Right renal cortex interstitium (tissue), 3 donors: ENCODE measurements around the gene USP3. TPM values are rescaled to one million over a fixed set of nuclear protein-coding genes. Genes with fewer than 3 reads are reported as not detected.
A peak's percentile ranks its signal among the peaks of the same experiment; 100 is the strongest.

ENCODE experiments used
- DNase-seq, 3 donors: peaks; one replicate each; pipeline ENCODE4 v3.0.0-alpha.2; 2013; ENCODE audit warnings: low read depth in 3 of 3, low spot score in 2 of 3
- polyA plus RNA-seq, 3 donors: library from polyadenylated mRNA; unstranded; fragments of 120-200 nt; gene quantifications; one replicate each; pipeline ENCODE4 v1.2.1, GENCODE V29; 2013; ENCODE audit not compliant: insufficient read length in 3 of 3

The USP3 gene, protein sequence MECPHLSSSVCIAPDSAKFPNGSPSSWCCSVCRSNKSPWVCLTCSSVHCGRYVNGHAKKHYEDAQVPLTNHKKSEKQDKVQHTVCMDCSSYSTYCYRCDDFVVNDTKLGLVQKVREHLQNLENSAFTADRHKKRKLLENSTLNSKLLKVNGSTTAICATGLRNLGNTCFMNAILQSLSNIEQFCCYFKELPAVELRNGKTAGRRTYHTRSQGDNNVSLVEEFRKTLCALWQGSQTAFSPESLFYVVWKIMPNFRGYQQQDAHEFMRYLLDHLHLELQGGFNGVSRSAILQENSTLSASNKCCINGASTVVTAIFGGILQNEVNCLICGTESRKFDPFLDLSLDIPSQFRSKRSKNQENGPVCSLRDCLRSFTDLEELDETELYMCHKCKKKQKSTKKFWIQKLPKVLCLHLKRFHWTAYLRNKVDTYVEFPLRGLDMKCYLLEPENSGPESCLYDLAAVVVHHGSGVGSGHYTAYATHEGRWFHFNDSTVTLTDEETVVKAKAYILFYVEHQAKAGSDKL
- polyA plus RNA-seq = 10 to 100 TPM; 36.9 to 37.5 (median 37.4) TPM

DNA sequence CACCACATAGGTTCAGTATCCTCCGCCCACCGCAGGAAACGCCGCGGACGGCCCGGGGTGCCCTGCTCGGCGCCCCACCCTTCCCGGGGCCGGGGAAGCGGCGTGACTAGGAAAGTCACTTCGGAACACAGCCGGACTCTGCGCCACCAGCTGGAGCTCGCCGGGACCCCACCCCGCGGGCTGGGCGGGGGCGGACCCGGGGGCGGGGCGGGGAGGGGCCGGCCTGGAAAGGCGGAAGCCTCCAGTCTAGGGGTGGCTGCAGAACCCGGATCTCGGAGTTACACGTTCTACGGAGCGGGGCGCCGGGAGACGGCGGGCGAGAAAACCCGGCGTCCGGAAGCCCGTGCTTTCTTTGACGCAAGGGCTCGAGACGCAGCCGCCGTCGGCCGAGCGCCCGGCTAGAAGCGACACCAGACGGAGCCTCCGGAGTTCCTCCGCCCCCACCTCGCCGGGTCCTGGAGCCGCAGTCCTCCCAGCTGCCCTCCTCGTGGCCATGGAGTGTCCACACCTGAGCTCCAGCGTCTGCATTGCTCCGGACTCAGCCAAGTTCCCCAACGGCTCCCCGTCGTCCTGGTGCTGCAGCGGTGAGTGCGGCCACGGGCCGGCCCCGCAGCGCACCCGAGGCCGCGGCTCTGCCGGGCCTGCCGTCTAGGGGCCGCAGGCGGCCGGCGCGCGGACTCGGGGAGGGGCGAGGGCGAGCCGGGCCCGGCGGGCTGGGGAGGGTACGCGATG is at the start of gene USP3:
Gene USP3 (plus strand): TSS at position 347 of the 732 bp plus-strand sequence. CDS start 147 bp downstream, at position 494.
- DNase-seq = peak in 2 of 3 donors; percentile 90 to 91

DNA sequence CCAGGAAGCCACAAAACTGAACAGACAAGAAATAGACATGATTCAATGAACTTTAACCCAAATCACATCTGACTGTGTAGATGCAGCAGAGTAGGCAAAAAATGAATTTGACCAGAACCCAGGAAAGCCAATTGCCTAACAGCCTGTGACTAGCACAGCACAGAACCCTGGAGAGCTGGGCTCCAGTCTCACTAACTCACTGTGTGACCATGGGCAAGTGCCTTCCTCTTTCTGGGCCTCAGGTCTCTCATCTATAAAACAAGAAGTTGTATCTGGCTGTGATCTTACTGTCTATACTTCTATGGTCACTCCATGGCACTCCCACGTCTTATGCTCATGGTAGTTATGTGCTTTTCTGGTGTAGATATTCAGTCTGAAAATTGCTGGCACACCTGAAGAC is 48.1 kb upstream of the USP3 start:
- no peak for DNase-seq

DNA sequence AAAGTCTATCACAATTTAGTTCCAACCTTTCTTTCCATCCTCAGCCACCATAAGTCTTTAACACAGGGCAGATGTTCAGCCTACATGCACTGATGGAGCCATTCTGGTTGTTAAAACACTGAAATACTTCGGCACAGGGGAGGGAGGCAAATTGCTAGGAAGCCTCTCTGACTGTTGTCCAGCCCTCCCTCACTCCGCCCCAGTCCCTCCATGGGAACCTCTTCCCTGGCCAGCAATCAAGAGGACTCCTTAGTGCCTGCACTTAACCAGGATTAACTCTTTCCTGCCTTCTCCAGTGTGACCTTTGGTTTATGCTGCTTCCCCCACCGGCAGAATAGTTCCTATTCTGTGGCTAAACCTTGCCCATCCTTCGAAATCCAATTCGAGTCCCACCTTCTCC is 47.0 kb upstream of the USP3 start:
- no peak for DNase-seq

DNA sequence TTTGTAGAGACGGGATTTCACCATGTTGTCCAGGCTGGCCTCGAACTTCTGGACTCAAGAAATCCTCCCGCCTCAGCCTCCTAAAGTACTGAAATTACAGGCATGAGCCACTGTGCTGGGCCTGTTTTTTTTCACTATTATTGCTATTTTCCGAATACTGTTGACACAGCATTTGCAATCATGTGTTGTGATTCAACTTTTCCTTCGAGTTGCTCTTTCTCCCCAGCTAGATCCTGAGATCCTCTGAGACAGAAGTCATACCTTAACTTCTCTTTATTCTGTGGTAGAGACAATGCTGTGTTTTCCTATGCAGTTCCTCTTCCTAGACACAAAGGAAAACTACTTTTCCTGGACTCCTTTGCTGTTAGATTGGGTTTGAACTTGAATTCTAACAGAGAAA is 46.4 kb upstream of the USP3 start:
- DNase-seq = no peak

DNA sequence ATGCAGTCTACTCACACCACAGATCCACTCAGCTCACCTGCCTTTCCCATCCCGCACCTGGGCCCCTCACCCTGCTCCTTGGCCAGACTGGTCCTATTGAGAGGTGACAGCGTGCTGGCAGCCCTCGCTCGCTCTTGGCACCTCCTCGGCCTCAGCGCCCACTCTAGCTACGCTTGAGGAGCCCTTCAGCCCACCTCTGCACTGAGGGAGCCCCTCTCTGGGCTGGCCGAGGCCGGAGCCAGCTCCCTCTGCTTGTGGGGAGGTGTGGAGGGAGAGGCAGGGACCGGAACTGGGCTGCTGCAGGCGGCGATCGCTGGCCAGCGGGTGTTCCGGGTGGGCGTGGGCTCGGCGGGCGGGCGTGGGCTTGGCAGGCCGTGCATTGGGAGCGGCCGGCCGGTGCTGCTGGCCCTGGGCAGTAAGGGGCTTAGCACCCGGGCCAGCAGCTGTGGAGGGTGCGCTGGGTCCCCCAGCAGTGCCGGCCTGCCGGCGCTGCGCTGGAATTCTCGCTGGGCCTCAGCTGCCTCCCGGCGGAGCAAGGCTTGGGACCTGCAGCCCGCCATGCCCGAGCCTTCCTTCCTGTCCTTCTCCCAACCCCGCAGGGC is 45.5 kb upstream of the USP3 start:
- DNase-seq = no peak

DNA sequence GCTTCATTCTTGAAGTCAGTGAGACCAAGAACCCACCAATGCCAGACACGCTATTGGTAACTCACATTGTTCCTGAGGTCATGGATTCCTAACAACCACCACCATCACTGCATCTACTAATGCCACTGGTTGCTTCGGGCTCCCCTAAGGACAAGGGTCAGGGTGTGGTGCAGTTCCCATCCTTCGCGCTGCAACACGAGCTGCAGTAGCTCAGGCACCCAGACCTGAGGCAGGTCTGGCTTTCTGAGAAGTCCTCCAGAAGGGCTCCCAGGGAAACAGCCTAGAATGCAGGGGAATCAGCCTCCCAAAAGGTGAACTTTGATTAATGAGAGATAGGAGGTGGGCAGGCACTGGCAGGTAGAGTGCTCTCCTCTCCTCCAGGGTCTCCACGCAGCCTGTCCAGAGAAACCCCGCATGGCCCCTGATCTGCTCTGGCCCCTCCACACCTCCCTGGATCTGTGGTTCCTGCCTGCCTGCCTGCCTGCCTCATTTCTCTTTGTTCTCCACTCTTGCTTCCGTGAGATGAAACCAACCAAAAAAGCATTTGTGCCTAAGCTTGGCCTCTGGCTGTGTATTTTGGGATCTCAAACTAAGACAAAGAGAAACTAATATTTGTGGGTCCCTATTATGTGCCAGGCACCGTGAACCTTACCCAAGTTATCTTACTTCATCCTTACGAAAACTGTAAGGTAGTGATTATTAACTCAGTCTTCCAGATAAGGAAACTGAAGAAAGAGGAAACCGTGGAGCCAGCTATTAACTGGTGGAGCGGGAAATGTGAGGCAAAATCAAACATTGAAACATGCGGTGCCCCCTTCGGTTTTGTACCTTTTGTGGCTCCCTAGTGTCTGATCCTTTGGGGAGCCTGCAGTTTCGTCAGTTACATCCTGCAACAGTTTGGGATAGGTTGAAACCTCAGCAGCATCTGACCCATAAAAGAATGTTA is 43.9 kb upstream of the USP3 start:
- DNase-seq = no peak

DNA sequence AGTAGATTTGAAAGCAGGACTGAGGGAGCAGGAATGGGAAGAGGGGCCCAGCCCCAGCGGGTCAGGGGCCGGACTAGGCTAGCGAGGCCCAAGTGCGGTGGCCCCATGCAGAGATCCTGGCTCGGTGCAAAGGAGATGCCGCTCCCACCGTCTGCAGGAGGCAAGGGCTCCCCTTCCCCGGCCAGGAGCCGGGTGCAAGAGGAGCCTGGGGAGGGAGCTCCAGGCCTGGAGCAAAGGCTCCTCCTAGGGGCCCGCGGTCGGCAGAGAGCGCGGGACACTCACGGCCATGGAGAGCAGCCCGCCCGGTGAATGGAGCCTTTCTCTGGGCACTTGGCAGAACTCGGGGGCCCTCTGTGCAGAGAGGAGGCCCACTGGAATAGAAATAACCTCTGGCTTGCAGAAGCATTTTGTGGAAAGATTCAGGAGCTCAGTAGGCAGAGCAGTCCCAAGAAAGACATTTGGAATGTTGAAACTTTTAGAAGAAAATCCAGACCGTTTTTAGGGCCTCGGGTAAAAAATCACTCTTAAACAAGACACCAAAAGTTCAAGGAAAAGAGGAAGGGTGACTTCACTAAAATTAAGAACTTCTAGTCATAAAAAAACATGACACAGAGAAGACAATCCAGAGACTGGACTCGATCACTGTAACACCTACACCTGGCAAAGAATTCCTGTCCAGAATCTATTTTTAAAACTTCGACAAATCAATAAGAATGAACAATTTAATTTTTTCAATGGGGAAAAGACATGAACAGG is 43.0 kb upstream of the USP3 start:
- DNase-seq = no peak

DNA sequence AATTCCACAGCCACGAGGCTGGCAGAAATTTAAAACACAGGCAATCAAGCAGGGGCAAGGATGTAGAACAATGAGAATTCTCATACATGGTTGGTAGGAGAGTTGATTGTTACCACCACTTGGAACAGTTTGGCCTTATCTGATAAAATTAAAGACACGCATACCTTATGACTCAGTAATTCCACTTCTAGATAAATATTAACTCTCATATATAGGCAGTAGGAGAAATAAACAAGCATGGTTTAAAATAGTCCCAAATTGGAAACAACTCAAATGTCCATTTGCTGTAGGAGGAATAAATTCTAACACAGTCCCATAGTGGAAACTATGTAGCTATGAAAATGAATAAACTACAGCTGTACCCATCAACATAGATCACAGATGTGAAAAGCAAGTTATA is 42.3 kb upstream of the USP3 start:
- no peak for DNase-seq

DNA sequence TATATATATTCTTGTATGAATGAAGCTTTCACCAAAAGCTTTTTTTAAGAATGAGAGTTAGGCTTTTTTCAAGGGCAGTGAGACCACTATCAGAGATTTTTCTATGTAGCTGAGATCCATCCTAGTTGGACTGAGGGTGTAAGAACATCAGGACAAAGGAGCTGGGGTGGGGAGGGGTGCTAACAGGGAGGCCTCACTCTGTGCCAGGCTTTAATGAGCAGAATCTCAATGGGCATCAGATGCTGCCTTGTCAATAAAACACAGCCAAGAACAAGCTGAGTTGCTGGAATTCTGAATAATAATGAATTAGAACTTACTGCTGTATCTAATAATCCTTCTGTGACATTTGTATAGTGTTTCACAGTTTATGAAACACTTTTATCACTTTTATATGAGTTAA is 41.4 kb upstream of the USP3 start:
- DNase-seq = no peak

DNA sequence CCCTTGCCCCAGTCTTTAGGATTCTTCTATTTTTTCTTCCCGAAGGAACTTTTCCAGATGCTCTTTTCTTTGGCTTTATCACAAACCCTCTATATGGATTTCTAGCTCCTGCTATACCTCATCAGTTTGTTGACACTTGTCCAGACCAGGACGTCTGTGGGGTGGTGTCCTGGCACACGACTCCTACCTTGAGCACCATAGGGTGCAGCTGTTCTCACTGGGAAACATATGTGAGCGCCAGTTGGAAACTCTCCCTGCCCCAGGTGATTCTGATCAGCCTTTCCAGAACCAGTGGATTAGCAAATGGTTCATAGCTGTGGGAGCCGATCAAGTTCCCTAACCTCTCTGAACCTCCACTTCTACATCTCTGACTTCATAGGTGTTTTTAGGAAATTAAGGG is 40.6 kb upstream of the USP3 start:
- no peak for DNase-seq

DNA sequence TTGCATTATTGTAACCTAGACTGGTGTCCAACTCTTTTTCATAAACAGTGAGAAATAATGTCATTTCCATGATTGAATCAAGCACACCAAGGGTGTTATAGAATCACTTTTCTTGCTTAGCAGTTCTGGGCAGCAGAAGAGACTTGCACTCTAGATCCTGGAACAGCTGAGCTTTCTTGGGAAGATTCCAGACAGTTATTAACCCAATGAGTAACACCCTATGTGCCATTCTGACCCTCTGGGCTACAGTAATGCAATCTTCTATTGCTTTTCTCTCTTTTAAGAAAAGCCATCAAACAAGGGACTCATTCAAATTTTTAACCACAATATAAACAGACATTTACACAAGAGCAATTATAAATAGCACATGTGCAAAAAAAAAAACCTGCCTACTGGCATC is 39.3 kb upstream of the USP3 start:
- no peak for DNase-seq

DNA sequence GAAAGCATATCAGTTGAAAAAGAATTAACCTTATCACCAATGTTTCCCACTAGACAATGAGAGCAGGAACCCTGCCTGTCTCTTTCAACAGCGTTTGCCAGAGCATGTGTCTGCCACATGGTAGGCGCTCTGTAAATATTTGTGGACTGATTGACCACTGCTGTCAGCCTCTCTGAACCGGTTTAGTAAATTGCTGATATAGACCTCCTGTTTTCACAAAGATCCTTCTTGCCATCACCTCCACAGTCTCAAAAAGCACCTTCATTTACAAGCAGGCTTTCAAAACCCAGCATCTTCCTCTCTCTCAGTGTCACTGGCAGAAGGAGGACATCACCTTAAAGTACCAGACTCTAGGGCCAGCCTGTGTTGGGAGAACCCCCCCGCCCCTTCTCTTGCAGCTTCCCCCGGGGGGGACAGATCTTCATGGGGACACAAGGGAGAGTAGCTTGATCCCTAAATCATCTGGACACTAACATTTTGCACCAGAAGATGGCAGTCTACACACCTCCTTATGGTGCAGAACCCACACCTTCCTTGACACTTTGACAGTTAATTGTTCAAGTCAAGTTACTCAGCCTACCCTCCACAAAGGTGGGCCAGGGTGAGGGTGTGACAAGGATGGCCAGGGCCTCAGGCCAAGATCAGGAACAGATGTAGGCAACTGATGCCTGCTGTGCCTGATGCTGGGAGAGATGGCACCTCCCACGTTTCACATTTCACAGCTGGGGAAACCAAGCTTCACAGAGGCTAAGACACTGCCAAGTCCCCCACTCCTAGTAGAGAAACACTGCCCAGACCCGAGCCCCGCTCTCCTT is 37.8 kb upstream of the USP3 start:
- no peak for DNase-seq

DNA sequence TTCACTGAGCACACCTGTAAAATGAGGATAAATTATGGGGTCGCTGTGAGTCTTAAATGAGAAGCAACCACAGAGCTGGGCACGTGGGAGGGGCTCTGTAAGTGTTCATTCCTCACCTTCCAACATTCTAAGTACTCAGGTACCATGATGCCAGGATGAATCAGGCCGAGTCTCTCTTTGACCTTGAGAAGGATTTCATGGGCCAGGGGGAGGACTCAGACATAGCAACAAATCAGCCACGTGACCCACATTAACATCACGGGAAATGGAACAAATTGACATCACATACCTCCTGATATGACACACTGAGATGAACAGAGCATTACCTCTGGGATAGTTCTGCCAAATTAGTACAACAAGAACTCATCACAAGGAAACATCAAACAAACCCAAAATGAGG is 35.2 kb upstream of the USP3 start:
- DNase-seq = no peak

DNA sequence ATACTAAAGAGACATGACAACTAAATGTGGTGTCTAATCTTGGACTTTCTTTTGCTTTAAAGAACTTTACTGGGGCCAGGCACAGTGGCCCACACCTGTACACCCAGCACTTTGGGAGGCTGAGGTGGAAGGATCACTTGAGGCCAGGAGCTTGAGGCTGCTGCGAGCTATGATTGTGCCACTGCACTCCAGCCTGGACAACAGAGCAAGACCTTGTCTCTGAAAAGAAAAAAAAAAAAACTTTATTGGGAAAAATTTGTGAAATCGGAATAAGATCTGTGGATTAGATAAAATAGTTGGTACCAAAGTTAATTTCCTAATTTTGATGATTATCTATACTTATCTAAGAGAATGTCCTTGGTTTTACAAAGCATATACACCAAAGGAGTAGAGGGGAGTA is 34.4 kb upstream of the USP3 start:
- DNase-seq = no peak

DNA sequence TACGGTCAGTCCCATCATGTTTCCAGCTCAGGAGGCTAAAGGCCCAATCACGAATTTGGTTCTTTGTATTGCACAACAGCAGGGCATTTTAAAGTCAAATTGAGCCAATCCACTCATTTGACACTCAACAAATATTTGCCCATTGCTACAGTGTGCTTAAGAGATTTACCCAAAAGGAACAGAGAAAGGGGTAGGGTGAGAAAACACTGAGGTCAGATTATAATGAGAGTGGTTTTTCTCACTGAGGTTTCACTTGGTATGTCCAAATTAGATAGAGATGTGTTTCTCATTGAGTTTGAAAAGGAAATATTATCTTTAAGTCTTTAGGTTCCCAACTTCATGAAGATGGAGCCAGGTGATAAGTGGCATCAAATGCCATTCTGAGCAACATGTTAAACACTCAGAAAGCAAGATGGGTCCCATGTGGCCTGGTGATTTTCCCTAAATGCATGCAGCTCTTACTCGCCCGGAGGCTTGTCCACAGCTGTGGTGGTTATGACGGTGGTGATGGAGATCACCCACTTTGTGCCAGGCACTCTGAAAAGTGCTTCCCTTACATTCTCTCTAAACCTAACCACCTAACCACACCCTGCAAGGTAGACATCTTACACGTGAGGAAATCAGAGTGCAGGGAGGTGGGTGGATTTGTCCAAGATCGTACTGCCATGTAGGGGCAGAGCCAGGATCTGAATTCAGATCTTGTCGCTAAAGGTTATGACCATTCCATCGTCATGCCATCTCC is 31.2 kb upstream of the USP3 start:
- DNase-seq = no peak

DNA sequence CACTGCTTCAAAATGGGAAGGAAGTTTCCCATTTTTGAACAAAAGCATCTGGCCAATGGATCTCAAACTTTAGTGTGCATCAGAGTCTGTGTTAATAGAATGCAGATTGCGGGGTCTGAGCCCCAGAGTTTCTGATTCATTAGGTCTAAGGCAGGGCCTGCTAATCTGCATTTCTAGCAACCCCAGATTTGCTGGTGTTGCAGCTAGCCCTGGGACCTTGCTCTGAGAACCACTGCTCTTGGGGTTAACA is 30.7 kb upstream of the USP3 start:
- DNase-seq = no peak

DNA sequence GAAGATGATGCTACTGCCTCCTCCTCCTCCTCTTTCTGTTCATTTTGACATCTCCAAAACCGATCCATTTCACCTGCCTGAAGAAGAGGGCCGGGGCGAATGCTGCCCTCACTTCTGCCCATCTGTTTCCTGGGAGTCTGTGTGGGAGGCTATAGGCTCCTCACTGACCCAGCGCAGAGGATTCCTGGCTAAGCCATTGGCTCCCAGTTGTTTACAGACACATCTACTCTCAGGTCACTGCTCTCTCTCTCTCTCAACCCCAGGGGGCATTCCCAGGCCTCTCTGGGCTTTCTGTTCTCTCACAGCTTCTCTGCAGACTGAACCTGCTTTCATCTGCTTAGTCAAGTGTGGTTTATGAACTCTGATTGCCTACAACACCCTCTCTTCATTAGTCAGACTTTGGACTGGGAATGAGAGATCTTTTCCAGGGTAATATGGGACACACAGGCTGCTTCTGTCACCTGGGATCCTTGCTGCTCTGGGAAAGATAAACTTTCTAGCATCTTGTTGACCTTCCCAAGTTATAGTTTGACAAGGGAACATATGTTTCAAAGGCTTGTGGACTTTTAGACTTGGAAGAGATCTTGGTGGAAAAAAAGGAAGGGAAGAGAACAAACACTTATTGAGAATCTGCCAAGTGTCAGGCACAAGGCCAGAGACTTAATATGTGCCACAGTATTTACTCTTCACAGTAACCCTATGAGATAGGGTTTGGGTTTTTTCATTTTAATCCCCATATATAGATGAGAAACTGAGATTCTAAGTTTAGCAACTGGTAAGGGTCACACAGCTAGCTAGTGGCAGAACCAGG is 30.2 kb upstream of the USP3 start:
- no peak for DNase-seq
